Superior temporal gyrus (tissue), 1 donor: Measurements from ENCODE around the gene GUCA2A.

Experiments used
- DNase-seq: peaks from one replicate; pipeline ENCODE4 v3.0.0-alpha.2; 2016; ENCODE audit errors: extremely low spot score

The GUCA2A gene

GRCh38 chr1:42153624-42154023 lies 10.9 kb downstream of the GUCA2A start:
- DNase-seq: no peak

GRCh38 chr1:42152907-42153600 lies 11.5 kb downstream of the GUCA2A start, which contains the start of gene GUCA2B:
Gene GUCA2B (plus strand): TSS chr1:42153410. CDS start chr1:42153451, 41 bp downstream.
- DNase-seq: no peak

GRCh38 chr1:42152119-42152518 lies 12.4 kb downstream of the GUCA2A start:
- DNase-seq: no peak

GRCh38 chr1:42150651-42151050 lies 13.9 kb downstream of the GUCA2A start:
- DNase-seq: no peak

- DNase-seq: no peak
Observed at GRCh38 chr1:42148166-42148565, 16.4 kb downstream of the GUCA2A start.

GRCh38 chr1:42146626-42147320 lies 17.8 kb downstream of the GUCA2A start:
- DNase-seq: peak; percentile 69

- DNase-seq: no peak
Observed at GRCh38 chr1:42145764-42146625, 18.6 kb downstream of the GUCA2A start.

- DNase-seq: no peak
Observed at GRCh38 chr1:42145389-42145716, 19.2 kb downstream of the GUCA2A start.

GRCh38 chr1:42144711-42145388 lies 19.7 kb downstream of the GUCA2A start:
- DNase-seq: no peak

GRCh38 chr1:42143896-42144710 lies 20.4 kb downstream of the GUCA2A start:
- no peak for DNase-seq

GRCh38 chr1:42142894-42143675 lies 21.5 kb downstream of the GUCA2A start:
- no peak for DNase-seq

GRCh38 chr1:42141978-42142377 lies 22.6 kb downstream of the GUCA2A start:
- DNase-seq: no peak

GRCh38 chr1:42140191-42140590 lies 24.4 kb downstream of the GUCA2A start:
- DNase-seq: no peak

- DNase-seq: no peak
Observed at GRCh38 chr1:42139444-42139843, 25.1 kb downstream of the GUCA2A start.

- no peak for DNase-seq
Observed at GRCh38 chr1:42138586-42138985, 26.0 kb downstream of the GUCA2A start.

GRCh38 chr1:42137766-42138165 lies 26.8 kb downstream of the GUCA2A start:
- no peak for DNase-seq

- no peak for DNase-seq
Observed at GRCh38 chr1:42136466-42136865, 28.1 kb downstream of the GUCA2A start.

- DNase-seq: no peak
Observed at GRCh38 chr1:42135426-42135825, 29.1 kb downstream of the GUCA2A start.

GRCh38 chr1:42133809-42134526 lies 30.6 kb downstream of the GUCA2A start:
- DNase-seq: no peak

- no peak for DNase-seq
Observed at GRCh38 chr1:42133390-42133789, 31.2 kb downstream of the GUCA2A start.
